ENCODE measurements around the gene PDAP1.
A peak's percentile ranks its signal among the peaks of the same experiment; 100 is the strongest.

Gene PDAP1

GRCh38 chr7:99397297-99397983, 11.0 kb downstream of the PDAP1 start:
- no peak overlapping the region for H3K27ac ChIP-seq
- H3K4me3 ChIP-seq (ENCODE audit: low read depth, low read length): no peak overlapping the region
- no peak for TF ChIP-seq CTCF (IDR thresholded peaks at IDR 0.05; ENCODE audit: low read depth, low read length, missing control alignments)
- in situ Hi-C loops (cut with HindIII; ENCODE audit: low pct_ligation_motif_present, low sequenced_read_pairs): no loop called here
- H3K27me3 ChIP-seq (replicated peaks): no peaks in the 10 kb centered on the region
- H3K36me3 ChIP-seq (replicated peaks): peaks cover 87% of the 10 kb centered on the region
- no peak for DNase-seq

GRCh38 chr7:99396418-99397296, 11.7 kb downstream of the PDAP1 start:
- no peak overlapping the region for H3K4me3 ChIP-seq (ENCODE audit: low read depth, low read length)
- in situ Hi-C loops (cut with HindIII; ENCODE audit: low pct_ligation_motif_present, low sequenced_read_pairs): no loop called here
- no peak for DNase-seq
- peaks cover 90% of the 10 kb centered on the region for H3K36me3 ChIP-seq (replicated peaks)
- H3K27me3 ChIP-seq (replicated peaks): no peaks in the 10 kb centered on the region
- no peak overlapping the region for H3K27ac ChIP-seq
- no peak for TF ChIP-seq CTCF (IDR thresholded peaks at IDR 0.05; ENCODE audit: low read depth, low read length, missing control alignments)

GRCh38 chr7:99395616-99396327, 12.6 kb downstream of the PDAP1 start:
- Histone ChIP-seq H3K4me3 (ENCODE audit: low read depth, low read length) (no peak overlapping the region), H3K27ac (no peak overlapping the region), H3K27me3 (replicated peaks) (no peaks in the 10 kb centered on the region), H3K36me3 (replicated peaks) (peaks cover 93% of the 10 kb centered on the region)
- in situ Hi-C loops (cut with HindIII; ENCODE audit: low pct_ligation_motif_present, low sequenced_read_pairs): no loop called here
- DNase-seq: no peak
- peak; percentile 32 for TF ChIP-seq CTCF (IDR thresholded peaks at IDR 0.05; ENCODE audit: low read depth, low read length, missing control alignments)

GRCh38 chr7:99394188-99394502, 14.3 kb downstream of the PDAP1 start:
- in situ Hi-C loops (cut with HindIII; ENCODE audit: low pct_ligation_motif_present, low sequenced_read_pairs): no loop called here
- TF ChIP-seq CTCF (IDR thresholded peaks at IDR 0.05; ENCODE audit: low read depth, low read length, missing control alignments): no peak
- no peak overlapping the region for H3K4me3 ChIP-seq (ENCODE audit: low read depth, low read length)
- no peaks in the 10 kb centered on the region for H3K27me3 ChIP-seq (replicated peaks)
- no peak for DNase-seq
- no peak overlapping the region for H3K27ac ChIP-seq
- H3K36me3 ChIP-seq (replicated peaks): peaks cover 93% of the 10 kb centered on the region

- in situ Hi-C loops (cut with HindIII; ENCODE audit: low pct_ligation_motif_present, low sequenced_read_pairs): no loop called here
- no peak for DNase-seq
- Histone ChIP-seq H3K4me3 (ENCODE audit: low read depth, low read length) (peak overlapping the region; percentile 46), H3K27me3 (replicated peaks) (no peaks in the 10 kb centered on the region), H3K36me3 (replicated peaks) (peaks cover 93% of the 10 kb centered on the region), H3K27ac (no peak overlapping the region)
- no peak for TF ChIP-seq CTCF (IDR thresholded peaks at IDR 0.05; ENCODE audit: low read depth, low read length, missing control alignments)
Observed at GRCh38 chr7:99393355-99394187, 14.8 kb downstream of the PDAP1 start.

Data from brain microvascular endothelial cell (primary cell).